ENCODE measurements around the gene ICAM2. TPM values are rescaled to one million over a fixed set of nuclear protein-coding genes. Genes with fewer than 3 reads are reported as not detected.

Gene ICAM2
- total RNA-seq, 5 donors from 2014 or later (not counting 1 experiment from before 2014, with no cell fraction given) = 69.6 to 132 (median 116) TPM

DNA sequence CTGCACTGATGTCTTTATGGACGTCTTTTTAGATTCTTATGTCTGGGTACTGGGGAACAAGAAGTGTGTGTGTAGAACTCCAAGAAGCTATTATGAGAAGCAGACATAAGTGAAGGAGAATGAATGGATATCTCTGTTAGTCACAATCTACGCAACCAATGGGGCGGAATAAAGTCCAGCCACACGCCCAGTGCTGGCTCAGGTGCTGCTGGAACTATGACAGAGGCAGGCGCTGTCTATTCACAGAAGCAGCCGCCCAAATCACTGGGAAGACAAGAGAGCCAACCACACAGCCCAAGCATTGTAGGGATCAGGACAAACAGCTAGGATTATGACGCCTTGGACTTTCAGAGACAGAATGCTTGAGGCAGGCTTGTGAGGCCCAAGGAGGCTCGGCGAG lies 43.9 kb upstream of the ICAM2 start:
- Histone ChIP-seq H3K27ac (ENCODE audit: low read length) (peak overlapping the region; percentile 68), H3K9me3 (peaks cover 2% of the 10 kb centered on the region), H3K4me3 (ENCODE audit: control insufficient read depth in 1 of 2, extremely low read depth in 1 of 2, low read length in 1 of 2) (peak overlapping the region in 1 of 2 donors; percentile 51), H3K4me1 (ENCODE audit: control insufficient read depth in 1 of 2, extremely low read depth in 1 of 2, insufficient read depth in 2 of 2, low read length in 2 of 2) (peaks cover 8 to 78% of the 10 kb centered on the region in 2 experiments), H3K27me3 (replicated peaks in 1 of 2; ENCODE audit: control insufficient read depth in 2 of 2, extremely low read depth in 1 of 2, insufficient read depth in 2 of 2, low read length in 1 of 2) (no peaks in the 10 kb centered on the region), H3K36me3 (ENCODE audit: control insufficient read depth in 2 of 2, extremely low read depth in 1 of 2, insufficient read depth in 1 of 2, low read length in 1 of 2) (peaks cover 6 to 69% of the 10 kb centered on the region in 2 donors)
- peak overlapping the region; percentile 22 to 96 for H3K27ac Mint-ChIP-seq
- POLR2A ChIA-PET = interaction anchor here in 1 of 2 donors (0.6 to 1.0 kb wide), 5 partner anchors 17 to 199 kb away, joined by 3 read pairs; partner anchors contain the start of gene ERN1
- H3K27me3 Mint-ChIP-seq = no peaks in the 10 kb centered on the region
- WGBS (ENCODE audit: insufficient coverage) = 96% methylated on average over 8 of the region's 9 CpGs
- CTCF ChIA-PET = interaction anchor here (0.6 to 4.6 kb wide), 19 partner anchors 15 to 218 kb away, joined by 3 to 107 read pairs (median 5); partner anchors contain the start of genes ERN1 (in 1 of the 2) and ICAM2 (in 1 of the 2)
- H3K9me3 Mint-ChIP-seq = peaks cover 0 to 10% (median 5%) of the 10 kb centered on the region in 3 donors
- no peak for ATAC-seq (replicated peaks in 1 of 4)
- H3K4me1 Mint-ChIP-seq = peaks cover 6 to 93% (median 68%) of the 10 kb centered on the region in 3 donors
- H3K4me3 Mint-ChIP-seq = peak overlapping the region in 2 of 3 donors; percentile 66 to 86
- no peak for DNase-seq
- peaks cover 81% of the 10 kb centered on the region for H3K36me3 Mint-ChIP-seq

DNA sequence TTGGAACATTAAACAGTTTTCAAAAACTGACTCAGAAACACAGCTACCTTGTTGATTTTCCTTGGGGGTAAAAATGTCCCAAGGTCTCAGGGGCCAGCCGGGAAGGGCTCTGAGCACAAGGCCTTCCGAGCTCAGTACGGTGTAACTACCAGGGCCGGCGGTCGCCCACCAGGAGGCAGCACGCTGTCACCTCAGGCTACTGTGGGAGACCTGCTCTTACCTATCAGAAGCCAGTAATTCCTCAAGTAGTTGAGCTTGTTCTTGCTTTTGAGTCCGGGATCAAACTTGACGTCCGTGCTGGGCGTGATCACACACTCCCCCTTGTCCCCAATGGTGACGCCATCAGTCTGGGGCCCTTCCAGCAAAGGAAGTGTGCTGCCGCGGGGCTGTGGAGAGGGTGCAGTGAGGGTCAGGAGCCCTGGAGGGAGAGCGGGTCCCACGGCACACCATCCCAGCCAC lies 43.4 kb upstream of the ICAM2 start:
- H3K4me1 ChIP-seq (ENCODE audit: control insufficient read depth in 1 of 2, extremely low read depth in 1 of 2, insufficient read depth in 2 of 2, low read length in 2 of 2) = peaks cover 8 to 80% of the 10 kb centered on the region in 2 experiments
- POLR2A ChIA-PET = interaction anchor here in 1 of 2 donors (0.6 to 1.0 kb wide), 8 partner anchors 16 to 538 kb away, joined by 3 to 8 read pairs (median 3); partner anchors contain the start of gene ERN1
- peak; percentile 49 to 76 (median 62) for ATAC-seq (replicated peaks in 1 of 4)
- Mint-ChIP-seq H3K36me3 (peaks cover 81% of the 10 kb centered on the region), H3K4me3 (peak overlapping the region in 2 of 3 donors; percentile 66 to 86), H3K27me3 (no peaks in the 10 kb centered on the region), H3K9me3 (peaks cover 0 to 5% (median under 1%) of the 10 kb centered on the region in 3 donors), H3K4me1 (peaks cover 6 to 98% (median 69%) of the 10 kb centered on the region in 3 donors), H3K27ac (peak overlapping the region in 1 of 2 donors; percentile 96)
- no peaks in the 10 kb centered on the region for H3K27me3 ChIP-seq (replicated peaks in 1 of 2; ENCODE audit: control insufficient read depth in 2 of 2, extremely low read depth in 1 of 2, insufficient read depth in 2 of 2, low read length in 1 of 2)
- CTCF ChIA-PET = interaction anchor here (0.6 to 4.6 kb wide), 23 partner anchors 13 to 219 kb away, joined by 3 to 107 read pairs (median 4); partner anchors contain the start of genes ERN1 (in 1 of the 2) and ICAM2 (in 1 of the 2)
- 77% methylated on average over 16 of the region's 16 CpGs for WGBS (ENCODE audit: insufficient coverage)
- H3K36me3 ChIP-seq (ENCODE audit: control insufficient read depth in 2 of 2, extremely low read depth in 1 of 2, insufficient read depth in 1 of 2, low read length in 1 of 2) = peaks cover 6 to 69% of the 10 kb centered on the region in 2 donors
- peak; percentile 22 to 71 (median 53) for DNase-seq
- peak overlapping the region; percentile 68 for H3K27ac ChIP-seq (ENCODE audit: low read length)
- peak overlapping the region in 1 of 2 donors; percentile 51 for H3K4me3 ChIP-seq (ENCODE audit: control insufficient read depth in 1 of 2, extremely low read depth in 1 of 2, low read length in 1 of 2)
- H3K9me3 ChIP-seq = peaks cover 2% of the 10 kb centered on the region

DNA sequence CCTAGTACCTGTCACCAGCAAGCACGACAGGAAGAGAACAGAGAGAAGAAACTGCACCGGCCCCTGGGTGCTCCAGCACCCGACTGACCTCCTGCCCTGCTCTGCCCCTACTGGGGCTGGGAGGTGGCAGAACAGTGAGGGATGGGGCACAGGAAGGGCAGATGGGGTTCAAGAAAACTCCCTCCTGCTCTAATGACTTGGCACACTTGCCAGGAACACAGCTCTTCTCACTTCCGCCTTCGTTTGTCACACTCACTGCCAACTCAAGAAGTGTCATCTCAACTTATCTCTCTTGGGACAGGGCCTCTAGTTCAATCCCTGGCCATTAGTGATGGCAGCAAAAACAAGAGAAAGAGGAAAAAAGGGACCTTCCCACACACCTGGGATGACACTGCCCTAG lies 42.7 kb upstream of the ICAM2 start:
- Mint-ChIP-seq H3K36me3 (peaks cover 80% of the 10 kb centered on the region), H3K27me3 (no peaks in the 10 kb centered on the region), H3K27ac (peak overlapping the region; percentile 49 to 96), H3K4me3 (peak overlapping the region in 2 of 3 donors; percentile 66 to 86), H3K4me1 (peaks cover 6 to 98% (median 69%) of the 10 kb centered on the region in 3 donors), H3K9me3 (no peaks in the 10 kb centered on the region)
- H3K27me3 ChIP-seq (replicated peaks in 1 of 2; ENCODE audit: control insufficient read depth in 2 of 2, extremely low read depth in 1 of 2, insufficient read depth in 2 of 2, low read length in 1 of 2) = no peaks in the 10 kb centered on the region
- H3K4me3 ChIP-seq (ENCODE audit: control insufficient read depth in 1 of 2, extremely low read depth in 1 of 2, low read length in 1 of 2) = peak overlapping the region in 1 of 2 donors; percentile 51
- peaks cover 8 to 77% of the 10 kb centered on the region in 2 experiments for H3K4me1 ChIP-seq (ENCODE audit: control insufficient read depth in 1 of 2, extremely low read depth in 1 of 2, insufficient read depth in 2 of 2, low read length in 2 of 2)
- POLR2A ChIA-PET = interaction anchor here in 1 of 2 donors (0.7 kb wide), 1 partner anchor 34 kb away, joined by 5 read pairs; no protein-coding TSS in a partner anchor
- peak in 5 of 35 experiments; percentile 13 to 37 (median 24) for DNase-seq
- peaks cover 3 to 69% of the 10 kb centered on the region in 2 donors for H3K36me3 ChIP-seq (ENCODE audit: control insufficient read depth in 2 of 2, extremely low read depth in 1 of 2, insufficient read depth in 1 of 2, low read length in 1 of 2)
- peak overlapping the region; percentile 68 for H3K27ac ChIP-seq (ENCODE audit: low read length)
- H3K9me3 ChIP-seq = no peaks in the 10 kb centered on the region
- WGBS (ENCODE audit: insufficient coverage) = no CpG with 5 or more reads among the region's 5 CpGs
- ATAC-seq (replicated peaks in 1 of 4) = no peak
- CTCF ChIA-PET = interaction anchor here (0.7 to 4.6 kb wide), 17 partner anchors 12 to 219 kb away, joined by 3 to 107 read pairs (median 5); partner anchors contain the start of gene ERN1 (in 1 of the 2)

GRCh38 chr17:64061178-64061898 lies 40.9 kb upstream of the ICAM2 start:
- Mint-ChIP-seq H3K4me1 (peaks cover 14 to 97% (median 58%) of the 10 kb centered on the region in 3 donors), H3K9me3 (no peaks in the 10 kb centered on the region), H3K4me3 (no peak overlapping the region), H3K27me3 (no peaks in the 10 kb centered on the region), H3K27ac (peak overlapping the region; percentile 44 to 82), H3K36me3 (peaks cover 80% of the 10 kb centered on the region)
- H3K36me3 ChIP-seq (ENCODE audit: control insufficient read depth in 2 of 2, extremely low read depth in 1 of 2, insufficient read depth in 1 of 2, low read length in 1 of 2) = peaks cover 3 to 66% of the 10 kb centered on the region in 2 donors
- ChIA-PET CTCF (interaction anchor here (0.5 to 4.6 kb wide), 6 partner anchors 21 to 142 kb away, joined by 3 to 107 read pairs (median 3); partner anchors contain the start of gene ERN1 (in 1 of the 2)), POLR2A (interaction anchor here (0.5 to 0.6 kb wide), 2 partner anchors 9 to 33 kb away, joined by 3 to 7 read pairs; no protein-coding TSS in a partner anchor)
- H3K27me3 ChIP-seq (replicated peaks in 1 of 2; ENCODE audit: control insufficient read depth in 2 of 2, extremely low read depth in 1 of 2, insufficient read depth in 2 of 2, low read length in 1 of 2) = no peaks in the 10 kb centered on the region
- H3K27ac ChIP-seq (ENCODE audit: low read length) = peak overlapping the region; percentile 68
- WGBS (ENCODE audit: insufficient coverage) = 63% methylated on average over 5 of the region's 5 CpGs
- peaks cover 3 to 72% of the 10 kb centered on the region in 2 experiments for H3K4me1 ChIP-seq (ENCODE audit: control insufficient read depth in 1 of 2, extremely low read depth in 1 of 2, insufficient read depth in 2 of 2, low read length in 2 of 2)
- H3K9me3 ChIP-seq = no peaks in the 10 kb centered on the region
- no peak overlapping the region for H3K4me3 ChIP-seq (ENCODE audit: control insufficient read depth in 1 of 2, extremely low read depth in 1 of 2, low read length in 1 of 2)
- no peak for ATAC-seq (replicated peaks in 1 of 4)
- DNase-seq = no peak

DNA sequence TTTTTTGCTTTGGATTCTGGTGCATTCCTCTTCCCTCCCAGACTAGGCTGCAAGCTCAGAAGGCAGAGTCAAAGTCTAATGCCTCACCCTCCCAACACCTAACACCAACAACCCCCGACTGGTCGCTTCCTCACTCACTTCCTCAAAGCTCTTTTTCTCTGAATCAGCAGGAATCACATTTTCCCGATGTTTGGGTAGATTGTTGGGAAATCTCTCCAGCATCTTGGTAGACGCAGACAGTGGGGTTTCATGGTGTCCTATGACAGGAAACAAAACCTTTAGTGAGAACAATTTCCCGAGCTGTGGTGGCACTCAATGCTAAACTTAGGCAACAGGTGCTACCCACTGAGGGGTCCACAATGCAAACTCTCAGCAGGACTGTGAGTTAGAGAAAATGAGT lies 39.9 kb upstream of the ICAM2 start:
- no peak overlapping the region for H3K4me3 ChIP-seq (ENCODE audit: control insufficient read depth in 1 of 2, extremely low read depth in 1 of 2, low read length in 1 of 2)
- Mint-ChIP-seq H3K9me3 (no peaks in the 10 kb centered on the region), H3K27me3 (no peaks in the 10 kb centered on the region), H3K4me3 (peak overlapping the region in 2 of 3 donors; percentile 6 to 14), H3K4me1 (peaks cover 19 to 96% (median 53%) of the 10 kb centered on the region in 3 donors), H3K27ac (peak overlapping the region; percentile 42 to 82), H3K36me3 (peaks cover 81% of the 10 kb centered on the region)
- H3K27ac ChIP-seq (ENCODE audit: low read length) = peak overlapping the region; percentile 11
- peaks cover 5 to 70% of the 10 kb centered on the region in 2 donors for H3K36me3 ChIP-seq (ENCODE audit: control insufficient read depth in 2 of 2, extremely low read depth in 1 of 2, insufficient read depth in 1 of 2, low read length in 1 of 2)
- 60% methylated on average over 1 of the region's 5 CpGs for WGBS (ENCODE audit: insufficient coverage)
- ChIA-PET CTCF (interaction anchor here in 1 of 2 donors (0.6 to 1.9 kb wide), 4 partner anchors 40 to 171 kb away, joined by 3 to 5 read pairs (median 4); partner anchors contain the start of gene ICAM2), POLR2A (interaction anchor here in 1 of 2 donors (0.5 to 0.6 kb wide), 2 partner anchors 46 to 99 kb away, joined by 3 to 5 read pairs; no protein-coding TSS in a partner anchor)
- peaks cover 3 to 71% of the 10 kb centered on the region in 2 experiments for H3K4me1 ChIP-seq (ENCODE audit: control insufficient read depth in 1 of 2, extremely low read depth in 1 of 2, insufficient read depth in 2 of 2, low read length in 2 of 2)
- no peak for ATAC-seq (replicated peaks in 1 of 4)
- no peak for DNase-seq
- H3K9me3 ChIP-seq = no peaks in the 10 kb centered on the region
- H3K27me3 ChIP-seq (replicated peaks in 1 of 2; ENCODE audit: control insufficient read depth in 2 of 2, extremely low read depth in 1 of 2, insufficient read depth in 2 of 2, low read length in 1 of 2) = no peaks in the 10 kb centered on the region

Data from T-cell (primary cell).